HG02798 (cell line): ENCODE measurements around the gene LTB.

Source experiments
- ATAC-seq: cut with Tn5 transposase; IDR thresholded peaks from one replicate; pipeline ENCODE4 v1.9.1; 2021; ENCODE audit warnings: mild to moderate bottlenecking; ENCODE audit not compliant: unreplicated experiment, poor library complexity

Gene LTB

DNA sequence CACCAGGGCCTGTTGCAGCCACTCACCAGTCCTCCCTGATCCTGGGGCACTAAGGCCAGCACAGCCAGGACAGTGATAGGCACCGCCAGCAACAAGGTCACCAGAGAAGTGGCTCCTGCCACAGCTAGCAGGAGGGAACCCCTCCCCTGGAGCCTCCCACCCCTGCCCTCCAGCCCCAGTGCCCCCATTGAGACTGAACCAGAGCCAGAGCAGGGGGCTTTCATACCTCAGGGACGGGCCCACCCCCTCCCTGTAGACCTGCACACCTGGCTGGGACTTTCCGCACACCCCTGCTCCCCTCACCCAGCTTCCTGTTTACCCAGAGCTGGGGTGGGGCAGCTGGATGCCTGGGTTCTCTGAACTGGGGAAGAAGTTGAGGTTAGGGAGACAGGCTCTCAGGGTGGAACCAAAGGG lies at the start of gene LTB:
TSS of gene LTB (minus strand) at position 195 of the 414 bp plus-strand sequence. CDS start at position 188, 7 bp downstream.
- no peak for ATAC-seq

GRCh38 chr6:31631681-31632278 lies 49.6 kb upstream of the LTB start:
- ATAC-seq = no peak

DNA sequence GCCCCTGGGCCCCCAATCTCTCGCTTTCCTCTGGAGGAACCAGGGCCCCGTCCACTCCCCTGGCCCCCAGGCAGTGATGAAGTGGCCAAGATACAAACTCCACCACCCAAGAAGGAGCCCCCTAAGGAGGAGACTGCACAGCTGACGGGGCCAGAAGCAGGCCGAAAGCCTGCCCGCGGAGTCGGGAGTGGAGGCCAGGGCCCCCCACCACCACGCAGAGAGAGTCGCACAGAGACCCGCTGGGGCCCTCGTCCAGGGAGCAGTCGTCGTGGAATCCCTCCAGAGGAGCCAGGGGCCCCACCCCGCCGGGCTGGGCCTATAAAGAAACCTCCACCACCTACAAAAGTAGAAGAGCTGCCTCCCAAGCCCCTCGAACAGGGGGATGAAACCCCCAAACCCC lies 49.0 kb upstream of the LTB start:
- ATAC-seq = no peak

- no peak for ATAC-seq
Observed at GRCh38 chr6:31630177-31630934, 48.1 kb upstream of the LTB start.

- no peak for ATAC-seq
Observed at GRCh38 chr6:31629014-31629413, 46.8 kb upstream of the LTB start.

DNA sequence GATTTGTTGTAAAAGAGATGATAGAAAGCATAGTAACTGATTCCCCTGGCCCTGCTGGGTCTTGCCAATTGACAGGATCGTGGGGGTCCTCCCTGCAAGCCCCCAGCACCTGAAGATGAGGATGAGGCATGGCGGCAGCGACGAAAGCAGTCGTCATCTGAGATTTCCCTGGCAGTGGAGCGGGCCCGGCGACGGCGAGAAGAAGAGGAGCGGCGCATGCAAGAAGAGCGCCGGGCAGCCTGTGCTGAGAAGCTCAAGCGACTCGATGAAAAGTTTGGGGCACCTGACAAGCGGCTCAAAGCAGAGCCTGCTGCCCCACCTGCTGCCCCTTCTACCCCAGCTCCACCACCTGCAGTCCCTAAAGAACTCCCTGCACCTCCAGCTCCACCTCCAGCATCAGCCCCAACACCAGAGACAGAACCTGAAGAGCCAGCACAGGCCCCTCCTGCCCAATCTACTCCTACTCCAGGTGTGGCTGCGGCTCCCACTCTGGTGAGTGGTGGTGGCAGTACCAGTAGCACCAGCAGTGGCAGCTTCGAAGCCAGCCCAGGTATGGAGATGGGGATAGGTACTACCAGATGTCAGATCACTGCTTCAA lies 45.6 kb upstream of the LTB start:
- no peak for ATAC-seq

GRCh38 chr6:31626952-31627351 lies 44.7 kb upstream of the LTB start:
- no peak for ATAC-seq

GRCh38 chr6:31624070-31624469 lies 41.8 kb upstream of the LTB start:
- no peak for ATAC-seq

GRCh38 chr6:31622684-31623091 lies 40.5 kb upstream of the LTB start:
- no peak for ATAC-seq

DNA sequence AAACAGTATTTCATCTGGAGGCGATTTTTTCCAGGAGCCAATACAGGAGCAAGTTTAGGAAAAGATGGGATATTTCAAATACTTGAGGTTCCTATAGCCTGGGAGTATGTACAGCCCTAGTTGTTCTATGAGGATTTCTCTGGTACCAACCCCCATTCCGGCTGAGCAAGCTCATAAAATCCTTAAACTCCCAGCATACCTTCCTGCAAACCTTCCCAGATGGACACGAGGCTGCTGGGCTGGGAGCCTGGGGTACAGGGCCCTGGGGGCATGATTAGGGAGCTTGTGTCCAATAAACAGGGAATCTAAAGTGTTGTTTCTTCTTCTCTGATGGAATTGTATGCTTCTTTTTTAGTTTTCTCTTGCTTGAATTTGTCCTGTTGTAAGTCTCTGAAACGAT lies 39.8 kb upstream of the LTB start:
- ATAC-seq = no peak

- no peak for ATAC-seq
Observed at GRCh38 chr6:31621320-31621939, 39.2 kb upstream of the LTB start.

DNA sequence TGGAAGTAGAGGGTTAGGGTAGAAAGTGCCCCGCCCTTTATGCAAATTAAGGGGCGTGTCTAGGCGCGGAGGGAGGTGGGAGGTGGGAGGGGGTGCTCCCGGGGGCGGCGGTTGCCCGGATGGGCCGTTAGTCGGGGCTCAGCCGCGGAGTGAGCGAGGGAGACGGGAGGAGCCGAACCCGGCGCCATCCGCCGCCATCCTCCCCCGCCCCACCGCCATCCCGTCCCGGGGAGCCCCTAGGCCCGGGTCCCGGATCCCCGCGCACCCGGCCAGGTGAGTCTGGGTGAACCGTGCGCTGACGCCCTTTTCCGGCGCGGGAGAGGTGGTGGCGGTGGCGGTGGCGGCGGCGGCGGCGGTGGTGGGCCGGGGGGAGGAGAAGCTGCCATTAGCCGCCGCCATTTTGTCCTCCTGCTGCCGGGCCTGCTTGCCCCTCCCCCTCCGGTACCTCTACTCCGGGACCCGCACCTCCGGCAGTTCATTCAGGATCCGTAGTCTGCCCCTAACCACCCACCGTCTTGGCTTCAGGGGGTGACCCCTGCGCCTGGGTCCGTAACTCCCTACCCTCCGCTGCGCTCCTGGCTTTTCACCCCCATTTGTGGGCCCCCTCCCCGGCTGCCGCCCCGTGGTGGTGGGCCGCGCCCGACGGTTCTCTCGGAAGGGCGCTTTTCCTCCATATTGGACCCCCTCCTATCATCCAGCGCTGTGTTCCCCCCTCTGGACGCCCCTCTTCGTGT lies 38.5 kb upstream of the LTB start, which contains the start of gene PRRC2A:
TSS of gene PRRC2A (plus strand) at position 130 of the 734 bp plus-strand sequence. CDS start 2,075 bp downstream, outside the sequence.
- peak; percentile 67 for ATAC-seq

DNA sequence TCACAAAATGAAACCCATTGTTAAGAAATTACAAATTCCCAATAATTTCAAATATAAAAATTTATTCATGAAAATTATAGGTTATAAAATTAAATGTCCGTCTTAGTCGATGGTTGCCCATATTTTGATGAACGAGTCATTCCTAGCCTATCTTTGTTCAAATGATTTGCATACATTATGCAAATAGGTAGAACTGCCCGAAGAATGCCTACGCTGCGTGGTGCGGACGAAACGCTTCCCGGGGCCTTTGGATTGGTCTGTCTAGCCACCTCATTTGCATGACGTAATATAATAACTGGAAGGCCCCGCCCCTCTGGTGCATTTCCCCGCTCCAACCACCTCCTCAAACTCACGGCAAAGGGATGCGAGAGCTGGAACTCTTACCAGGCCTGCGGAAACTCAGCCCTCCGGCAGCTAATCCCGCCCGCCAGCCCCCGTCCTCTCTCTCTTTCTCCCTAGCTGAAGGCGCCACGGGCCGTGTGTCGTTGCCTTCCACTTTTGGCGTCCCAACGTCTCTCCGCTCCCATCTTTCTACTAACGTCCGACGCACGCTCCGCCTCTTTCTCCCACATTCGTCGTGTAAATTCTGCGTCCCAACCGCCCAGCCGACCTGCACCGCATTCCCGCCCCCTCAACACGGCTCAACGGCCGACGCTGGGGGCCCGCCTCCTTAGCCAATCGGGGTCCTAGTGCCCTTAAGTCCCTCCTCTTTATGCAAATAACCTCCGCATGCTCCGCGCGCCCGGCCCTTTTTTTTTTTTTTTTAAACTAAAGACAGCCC lies 37.8 kb upstream of the LTB start:
- peak; percentile 86 for ATAC-seq

DNA sequence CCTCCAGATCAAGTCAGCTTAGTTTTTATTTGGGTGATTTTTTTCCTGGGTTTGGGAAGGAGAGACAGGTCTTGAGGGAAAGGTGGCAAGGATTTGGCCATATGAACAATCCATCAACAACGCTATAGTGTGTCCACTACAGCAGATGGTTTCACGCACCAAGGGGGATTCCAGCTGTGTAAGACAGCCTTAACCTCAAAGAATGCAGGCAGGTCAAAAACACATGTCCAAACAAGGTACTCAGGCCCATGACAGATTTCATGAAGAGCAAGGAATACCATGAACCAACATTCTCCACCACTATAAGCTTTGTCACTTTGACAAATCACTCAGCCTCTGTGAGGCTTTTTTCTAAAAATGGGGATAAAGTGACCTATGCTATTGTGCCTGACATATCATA lies 34.8 kb upstream of the LTB start:
- ATAC-seq = no peak

DNA sequence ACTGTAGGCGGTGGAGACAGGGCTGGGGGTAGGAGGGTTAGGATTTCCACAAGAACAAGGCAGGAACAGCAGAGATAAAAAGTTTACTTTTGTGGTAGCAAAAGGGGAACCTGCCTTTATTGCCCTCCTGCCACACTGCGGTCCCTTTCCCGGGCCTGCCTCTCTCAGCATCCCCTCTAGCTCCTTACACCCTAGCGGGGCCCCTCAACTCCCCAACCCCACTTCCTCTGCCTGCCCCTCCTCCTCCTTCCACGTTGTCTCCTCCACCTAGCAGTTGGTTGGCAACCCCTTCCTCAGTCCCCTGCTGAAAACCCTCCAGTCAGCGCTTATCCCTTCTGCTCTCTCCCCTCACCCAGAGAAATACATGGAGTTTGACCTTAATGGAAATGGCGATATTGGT lies 33.5 kb upstream of the LTB start:
- no peak for ATAC-seq

DNA sequence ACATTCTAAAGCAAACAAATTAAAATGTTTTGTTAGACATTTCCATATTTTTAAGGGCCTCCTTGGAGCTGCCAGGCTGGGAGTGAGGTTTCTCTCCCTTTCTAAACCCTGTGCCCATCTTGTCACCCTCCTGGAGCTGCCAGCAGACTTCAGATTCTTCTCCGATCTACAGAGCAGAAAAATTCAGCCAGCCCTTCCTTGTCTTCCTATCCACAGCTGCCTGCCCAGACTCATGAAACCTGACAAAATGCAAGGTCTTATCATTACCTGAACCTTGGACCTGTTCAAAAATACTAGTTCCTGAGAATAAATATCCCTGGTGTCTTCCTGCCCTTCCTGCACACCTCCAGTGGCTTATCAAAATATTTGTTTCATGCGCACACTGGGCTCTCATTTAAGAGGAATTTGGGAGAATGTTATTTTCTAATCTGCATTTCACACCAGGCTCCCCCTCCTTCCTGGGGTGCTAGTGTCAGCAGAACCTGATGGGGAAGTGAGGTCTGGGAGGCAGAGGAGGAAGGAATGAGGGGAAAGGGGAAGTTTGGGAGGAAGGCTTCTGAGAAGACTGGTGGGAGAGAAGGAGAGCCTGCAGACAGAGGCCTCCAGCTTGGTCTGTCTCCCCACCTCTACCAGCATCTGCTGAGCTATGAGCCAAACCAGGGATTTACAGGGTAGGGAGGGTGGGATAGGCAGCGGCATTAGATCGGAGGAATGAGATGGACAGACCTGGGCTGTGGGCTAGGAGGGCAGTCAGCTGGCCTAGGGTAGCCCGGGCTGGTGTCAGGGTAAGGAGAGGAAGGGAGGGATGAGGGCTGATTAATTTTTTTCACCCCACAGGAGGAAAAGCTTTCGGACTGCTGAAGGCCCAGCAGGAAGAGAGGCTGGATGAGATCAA lies 32.7 kb upstream of the LTB start, which contains the start of gene AIF1:
TSS of gene AIF1 (plus strand) at position 551 of the 895 bp plus-strand sequence. CDS start at position 647, 96 bp downstream.
- ATAC-seq = no peak

GRCh38 chr6:31614075-31614619 lies 31.9 kb upstream of the LTB start:
- ATAC-seq = peak; percentile 62

GRCh38 chr6:31610968-31611367 lies 28.7 kb upstream of the LTB start:
- no peak for ATAC-seq
